PC-9 (cell line): ENCODE data around the gene PCDH9. TPM values are rescaled to one million over a fixed set of nuclear protein-coding genes. Genes with fewer than 3 reads are reported as not detected.

Source experiments
- BruUV-seq: library from RNA; stranded (reverse); fragments of 400-500 nt; replicated peaks from 2 replicates; lab custom pipeline; 2021; lab: Mats Ljungman, UMichigan
- CTCF ChIA-PET: fragments of 300-600 bp; sonication (Branson Sonifier 250); formaldehyde crosslinking; loops from one replicate; lab custom pipeline; 2022; ENCODE audit warnings: antibody characterized with exemption; lab: Charles Lee
- POLR2A ChIA-PET: fragments of 300-600 bp; sonication (Branson Sonifier 250); formaldehyde crosslinking; loops from one replicate; lab custom pipeline; 2022; ENCODE audit warnings: antibody characterized with exemption; ENCODE audit not compliant: unreplicated experiment; lab: Charles Lee
- DNase-seq, 2 experiments: peaks; one replicate each; pipeline versions ENCODE4 v3.0.0 to v3.0.0-alpha.2; 2015 to 2022; ENCODE audit warnings: mixed read lengths in 1 of 2
- H2AFZ ChIP-seq: fragments of 200-600 bp; sonication (generic); 2 replicates; pipeline ENCODE4 v1.8.1; 2017; ENCODE audit warnings: antibody characterized with exemption
- H3F3A ChIP-seq: fragments of 200-600 bp; sonication (generic); 2 replicates; pipeline ENCODE4 v1.8.1; 2017; ENCODE audit warnings: antibody characterized with exemption, mild to moderate bottlenecking, low read depth; ENCODE audit not compliant: insufficient read depth
- H3K27ac ChIP-seq: fragments of 200-600 bp; sonication (generic); 2 replicates; pipeline ENCODE4 v1.6.1; 2016; ENCODE audit warnings: mixed run types
- H3K27me3 ChIP-seq: fragments of 200-600 bp; sonication (generic); 2 replicates; pipeline ENCODE4 v1.6.1; 2016; ENCODE audit warnings: low read depth, mixed run types; ENCODE audit not compliant: insufficient read depth
- H3K36me3 ChIP-seq: fragments of 200-600 bp; sonication (generic); 2 replicates; pipeline ENCODE4 v1.6.1; 2016; ENCODE audit warnings: low read depth, mixed run types
- H3K4me1 ChIP-seq: fragments of 200-600 bp; sonication (generic); replicated peaks from 2 replicates; pipeline ENCODE4 v1.6.1; 2016; ENCODE audit warnings: mixed run types; ENCODE audit not compliant: insufficient read depth
- H3K4me2 ChIP-seq: fragments of 200-600 bp; sonication (generic); 2 replicates; pipeline ENCODE4 v1.6.1; 2017; ENCODE audit warnings: mixed run types
- H3K4me3 ChIP-seq: fragments of 200-600 bp; sonication (generic); 2 replicates; pipeline ENCODE4 v1.6.1; 2016; ENCODE audit warnings: mixed run types
- H3K79me2 ChIP-seq: fragments of 200-600 bp; sonication (generic); 2 replicates; pipeline ENCODE4 v1.6.1; 2017; ENCODE audit warnings: low read depth, mixed run types
- H3K9me2 ChIP-seq: fragments of 200-600 bp; sonication (generic); 2 replicates; pipeline ENCODE4 v1.8.1; 2017; ENCODE audit warnings: mild to moderate bottlenecking; ENCODE audit not compliant: insufficient read depth
- H3K9me3 ChIP-seq: fragments of 200-600 bp; sonication (generic); 2 replicates; pipeline ENCODE4 v1.8.1; 2016; ENCODE audit warnings: low read depth; ENCODE audit not compliant: insufficient read depth
- H4K20me1 ChIP-seq: fragments of 200-600 bp; sonication (generic); 2 replicates; pipeline ENCODE4 v1.8.1; 2017; ENCODE audit not compliant: insufficient read depth
- CTCF ChIP-seq: fragments of 200-600 bp; sonication (generic); conservative IDR thresholded peaks from 2 replicates; pipeline ENCODE4 v1.6.1; 2017; ENCODE audit warnings: mixed run types, antibody characterized with exemption, mild to moderate bottlenecking, moderate library complexity
- EZH2 ChIP-seq: fragments of 200-600 bp; sonication (generic); IDR thresholded peaks from 2 replicates; pipeline ENCODE4 v1.8.0; 2017; ENCODE audit warnings: antibody characterized with exemption, low read depth
- intact Hi-C: fragments of 100-400 bp; cut with micrococcal nuclease; formaldehyde crosslinking; loops from one replicate; pipeline ENCODE4 v1.10.0; 2022; ENCODE audit not compliant: unreplicated experiment
- total RNA-seq: library from RNA; stranded (reverse); gene quantifications from 2 replicates; pipeline ENCODE4 v1.2.3, GENCODE V29; 2021

PCDH9 gene
- total RNA-seq, 1 experiment from 2014 or later: 0.37 TPM

DNA sequence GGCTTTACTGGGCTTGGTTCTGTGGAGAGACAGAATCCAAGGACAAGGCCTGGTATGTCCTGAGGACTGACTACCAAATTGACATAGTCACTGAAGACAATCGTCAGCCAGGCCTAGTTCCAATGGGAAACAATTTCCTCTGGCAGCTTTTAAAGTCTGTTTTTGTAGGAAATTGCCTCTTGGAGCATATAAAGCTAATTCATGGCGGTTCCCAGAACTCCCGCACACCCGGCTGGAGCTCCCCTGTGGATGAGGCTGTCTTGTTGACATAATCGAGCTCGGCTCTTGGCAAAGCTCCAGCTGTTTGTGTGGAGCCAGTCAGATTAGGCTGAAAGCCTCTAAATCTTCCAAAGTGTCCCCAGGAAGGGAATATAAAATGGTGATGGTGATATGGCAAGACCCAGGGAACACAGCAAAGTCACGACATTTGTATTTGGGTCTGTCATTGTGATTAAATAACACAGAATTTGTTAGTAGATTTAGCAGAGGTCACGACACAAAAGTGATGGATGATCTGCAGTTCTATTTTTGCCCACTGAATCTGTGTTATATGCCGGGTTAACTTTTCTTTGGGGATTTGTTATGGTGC, 395.0 kb downstream of the PCDH9 start:
- Histone ChIP-seq H3F3A (no peaks in the 10 kb centered on the region), H3K36me3 (no peaks in the 10 kb centered on the region), H3K4me2 (no peak overlapping the region), H3K9me2 (no peaks in the 10 kb centered on the region), H4K20me1 (no peaks in the 10 kb centered on the region), H3K27me3 (no peaks in the 10 kb centered on the region), H3K4me3 (no peak overlapping the region), H3K4me1 (no peaks in the 10 kb centered on the region), H3K27ac (no peak overlapping the region), H3K79me2 (no peaks in the 10 kb centered on the region), H2AFZ (no peak overlapping the region), H3K9me3 (no peaks in the 10 kb centered on the region)
- ChIA-PET POLR2A (no interaction called here), CTCF (no interaction called here)
- no TSS peak for BruUV-seq
- intact Hi-C loops: no loop called here
- DNase-seq: no peak
- TF ChIP-seq CTCF (no peak), EZH2 (no peak)

DNA sequence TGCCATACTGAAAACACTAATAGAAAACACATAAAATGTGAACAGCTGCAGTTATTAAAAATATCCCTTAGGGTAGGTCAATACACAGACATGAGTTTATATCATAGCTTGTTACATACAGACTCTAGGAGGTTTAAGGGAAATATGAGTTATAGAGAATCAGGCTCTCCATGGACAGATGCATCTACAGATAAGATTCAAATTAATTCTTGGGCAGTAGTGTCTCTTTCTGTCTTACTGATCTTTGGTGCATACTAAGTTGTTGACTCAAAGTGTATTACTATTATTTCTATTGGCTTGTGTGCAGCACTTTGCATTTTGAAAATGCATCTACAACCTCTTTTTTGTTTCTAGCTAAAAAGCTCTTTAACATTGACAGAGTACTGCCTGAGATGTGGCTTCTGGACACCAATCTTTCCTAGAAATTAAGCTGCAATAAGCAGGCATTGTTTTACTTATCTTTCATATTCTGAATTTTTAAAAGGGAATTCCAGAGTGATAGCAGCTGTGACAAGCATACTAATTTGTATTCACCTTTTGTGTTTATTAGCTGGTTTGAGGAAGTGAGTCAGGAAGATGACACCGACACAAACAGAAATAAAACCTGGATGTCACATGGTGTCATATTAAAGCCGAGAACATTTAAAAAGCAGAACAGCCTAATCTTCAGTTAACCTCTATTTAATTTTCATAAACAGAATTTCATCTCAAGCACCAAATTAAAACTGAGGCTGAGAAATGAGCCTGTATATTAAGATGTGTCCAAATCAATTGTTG, 399.0 kb downstream of the PCDH9 start:
- no peak for TF ChIP-seq EZH2
- TF ChIP-seq CTCF: no peak
- Histone ChIP-seq H3K9me2 (no peaks in the 10 kb centered on the region), H3K4me3 (no peak overlapping the region), H3F3A (no peaks in the 10 kb centered on the region), H3K9me3 (no peaks in the 10 kb centered on the region), H4K20me1 (no peaks in the 10 kb centered on the region), H3K27me3 (no peaks in the 10 kb centered on the region), H2AFZ (no peak overlapping the region), H3K4me1 (no peaks in the 10 kb centered on the region), H3K4me2 (no peak overlapping the region), H3K36me3 (no peaks in the 10 kb centered on the region), H3K79me2 (no peaks in the 10 kb centered on the region), H3K27ac (no peak overlapping the region)
- DNase-seq: no peak
- no TSS peak for BruUV-seq
- ChIA-PET CTCF (no interaction called here), POLR2A (no interaction called here)
- intact Hi-C loops: no loop called here

- POLR2A ChIA-PET: no interaction called here
- H3K4me1 ChIP-seq: no peaks in the 10 kb centered on the region
- no peak overlapping the region for H3K27ac ChIP-seq
- no peaks in the 10 kb centered on the region for H3K27me3 ChIP-seq
- H3K4me2 ChIP-seq: no peak overlapping the region
- no peak overlapping the region for H3K4me3 ChIP-seq
- H3F3A ChIP-seq: no peaks in the 10 kb centered on the region
- H3K79me2 ChIP-seq: no peaks in the 10 kb centered on the region
- no peak overlapping the region for H2AFZ ChIP-seq
- no peak for TF ChIP-seq EZH2
- no peak for TF ChIP-seq CTCF
- intact Hi-C loops: no loop called here
- H3K36me3 ChIP-seq: no peaks in the 10 kb centered on the region
- no peaks in the 10 kb centered on the region for H4K20me1 ChIP-seq
- BruUV-seq: no TSS peak
- CTCF ChIA-PET: no interaction called here
- H3K9me2 ChIP-seq: no peaks in the 10 kb centered on the region
- H3K9me3 ChIP-seq: no peaks in the 10 kb centered on the region
- DNase-seq: no peak
These were observed 400.3 kb downstream of the PCDH9 start for GRCh38 chr13:66829803-66830202.
